Upper lobe of left lung (tissue), 6 donors: ENCODE data around the gene EXOC8. TPM values are rescaled to one million over a fixed set of nuclear protein-coding genes. Genes with fewer than 3 reads are reported as not detected.

ENCODE experiments used
- ATAC-seq, 2 donors: fragments of 200-7000 bp; cut with Tn5 transposase; one replicate each; pipeline ENCODE4 v1.9.1; 2022; ENCODE audit warnings: mild to moderate bottlenecking in 2 of 2, moderate library complexity in 2 of 2; ENCODE audit not compliant: low FRiP score in 2 of 2
- DNase-seq, 2 donors: peaks; one replicate each; pipeline ENCODE4 v3.0.0-alpha.2; 2019 to 2020
- H3K27ac ChIP-seq, 4 donors: fragments of 200-600 bp; sonication (generic); one replicate each; pipeline ENCODE4 v1.5.1; 2016 to 2019
- H3K27me3 ChIP-seq, 4 donors: fragments of 200-600 bp; sonication (generic); one replicate each; pipeline ENCODE4 v1.5.1; 2017 to 2019
- H3K36me3 ChIP-seq, 4 donors: fragments of 200-600 bp; sonication (generic); one replicate each; pipeline ENCODE4 v1.5.1; 2016 to 2019
- H3K4me1 ChIP-seq, 4 donors: fragments of 200-600 bp; sonication (generic); one replicate each; pipeline ENCODE4 v1.5.1; 2018 to 2019
- H3K4me3 ChIP-seq, 4 donors: fragments of 200-600 bp; sonication (generic); one replicate each; pipeline ENCODE4 v1.5.1; 2017 to 2019; ENCODE audit warnings: mild to moderate bottlenecking in 2 of 4, moderate library complexity in 1 of 4
- H3K9me3 ChIP-seq, 4 donors: fragments of 200-600 bp; sonication (generic); one replicate each; pipeline ENCODE4 v1.5.1; 2018 to 2019
- EP300 ChIP-seq, 4 donors: sonication (generic); formaldehyde crosslinking; IDR thresholded peaks; one replicate each; pipeline ENCODE4 v1.5.1; 2017; ENCODE audit warnings: antibody characterized with exemption in 4 of 4, control low read depth in 2 of 4
- POLR2A ChIP-seq, 4 donors: fragments of 450-650 bp; IDR thresholded peaks; one replicate each; pipeline ENCODE4 v1.5.1; 2016 to 2017; ENCODE audit warnings: antibody characterized with exemption in 4 of 4, mild to moderate bottlenecking in 2 of 4
- POLR2AphosphoS5 ChIP-seq, 2 donors: sonication (generic); formaldehyde crosslinking; IDR thresholded peaks; one replicate each; pipeline ENCODE4 v1.5.1; 2017; ENCODE audit warnings: antibody characterized with exemption in 2 of 2
- WGBS, 2 donors: methylation state at CpG; one replicate each; pipeline ENCODE4 v1.1.5; 2017 to 2018; 5-methylcytosine and 5-hydroxymethylcytosine counted together
- total RNA-seq, 6 donors: library from RNA; depleted of rRNA in 4 of 6; stranded (reverse); fragments of >200 nt in 4 of 6; gene quantifications; one replicate each; pipeline versions ENCODE4 v1.1.0 to v1.2.1, GENCODE V29; 2016 to 2021
- TF ChIP-seq, protein P1 (sequence below), 6 experiments: fragments of 450-650 bp in 4 of 6; fragments of 200-600 bp in 2 of 6; sonication (generic) in 2 of 6; IDR thresholded peaks; one replicate each; pipeline ENCODE4 v1.5.1; 2016 to 2019; ENCODE audit warnings: antibody characterized with exemption in 6 of 6
- donor health status: DM: no; HTN: no; CAD: no; lungs with moderate emphysema.
- donor health status: DM: no; HTN: yes; CAD: no; lungs with severe emphysema.

The EXOC8 gene
- total RNA-seq, 6 donors from 2014 or later, result 16.3 to 24.7 (median 17.5) TPM

DNA sequence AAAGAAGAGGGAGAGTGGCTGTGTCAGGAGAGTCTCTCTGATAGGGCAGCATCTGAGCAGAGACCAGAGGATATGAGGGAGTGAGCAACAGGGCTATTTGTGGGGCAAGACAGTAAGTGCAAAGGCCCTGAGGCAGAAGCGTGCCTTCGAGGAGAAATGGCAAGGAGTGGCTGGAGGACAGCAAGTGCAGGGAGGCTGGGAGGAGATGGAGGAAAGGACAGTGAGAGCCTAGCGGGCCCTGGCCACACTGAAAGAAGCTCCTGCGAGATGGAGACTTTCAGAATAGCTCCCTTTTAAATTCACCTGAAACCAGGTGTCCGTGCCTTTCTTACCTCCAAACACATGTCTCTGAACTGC is 25.2 kb downstream of the EXOC8 start:
- TF ChIP-seq, protein P1, sequence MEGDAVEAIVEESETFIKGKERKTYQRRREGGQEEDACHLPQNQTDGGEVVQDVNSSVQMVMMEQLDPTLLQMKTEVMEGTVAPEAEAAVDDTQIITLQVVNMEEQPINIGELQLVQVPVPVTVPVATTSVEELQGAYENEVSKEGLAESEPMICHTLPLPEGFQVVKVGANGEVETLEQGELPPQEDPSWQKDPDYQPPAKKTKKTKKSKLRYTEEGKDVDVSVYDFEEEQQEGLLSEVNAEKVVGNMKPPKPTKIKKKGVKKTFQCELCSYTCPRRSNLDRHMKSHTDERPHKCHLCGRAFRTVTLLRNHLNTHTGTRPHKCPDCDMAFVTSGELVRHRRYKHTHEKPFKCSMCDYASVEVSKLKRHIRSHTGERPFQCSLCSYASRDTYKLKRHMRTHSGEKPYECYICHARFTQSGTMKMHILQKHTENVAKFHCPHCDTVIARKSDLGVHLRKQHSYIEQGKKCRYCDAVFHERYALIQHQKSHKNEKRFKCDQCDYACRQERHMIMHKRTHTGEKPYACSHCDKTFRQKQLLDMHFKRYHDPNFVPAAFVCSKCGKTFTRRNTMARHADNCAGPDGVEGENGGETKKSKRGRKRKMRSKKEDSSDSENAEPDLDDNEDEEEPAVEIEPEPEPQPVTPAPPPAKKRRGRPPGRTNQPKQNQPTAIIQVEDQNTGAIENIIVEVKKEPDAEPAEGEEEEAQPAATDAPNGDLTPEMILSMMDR (IDR thresholded peaks at IDR 0.05), result no peak
- TF ChIP-seq EP300 (IDR thresholded peaks at IDR 0.05) (no peak), POLR2A (IDR thresholded peaks at IDR 0.05) (no peak), POLR2AphosphoS5 (IDR thresholded peaks at IDR 0.05) (no peak)
- H3K4me1 ChIP-seq, result no peaks in the 10 kb centered on the region
- H3K4me3 ChIP-seq, result no peak overlapping the region
- DNase-seq (no peak), ATAC-seq (no peak)
- H3K9me3 ChIP-seq, result no peaks in the 10 kb centered on the region
- H3K36me3 ChIP-seq, result no peaks in the 10 kb centered on the region
- no peaks in the 10 kb centered on the region for H3K27me3 ChIP-seq
- 95 to 97% methylated on average over 5 of the region's 5 CpGs for WGBS, 2 donors
- no peak overlapping the region for H3K27ac ChIP-seq

DNA sequence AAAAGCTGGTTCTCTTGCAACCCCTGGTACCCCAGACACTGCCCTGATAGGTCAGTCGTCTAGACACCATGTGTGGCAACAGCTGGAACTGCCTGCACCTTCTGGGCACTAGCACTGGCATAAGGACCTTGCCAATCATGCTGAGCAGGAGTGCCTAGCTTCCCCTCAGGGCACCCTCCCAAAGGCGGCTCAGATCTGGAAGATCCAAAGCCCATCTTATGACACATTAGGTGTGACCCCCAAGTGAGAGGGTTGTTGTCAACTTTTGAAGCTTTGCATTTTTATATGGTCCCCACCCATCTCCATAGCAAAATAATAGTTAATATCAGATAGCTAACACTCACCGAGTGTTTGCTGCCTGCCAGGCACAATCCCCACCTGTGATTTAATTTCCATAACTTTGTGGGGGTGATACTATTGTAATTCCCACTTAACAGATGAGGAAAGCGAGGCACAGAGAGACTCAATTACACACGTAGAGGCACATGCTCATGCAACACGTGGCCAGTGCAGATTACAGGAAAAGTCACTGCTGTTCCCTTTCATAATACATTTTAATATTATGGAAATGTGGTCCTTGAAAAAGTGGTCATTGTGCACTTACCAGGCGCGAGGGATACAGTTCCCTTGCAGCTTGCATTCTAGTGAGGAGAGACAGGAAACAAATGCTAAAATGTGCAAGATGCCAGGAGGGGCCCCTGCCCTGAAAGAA is 25.8 kb downstream of the EXOC8 start:
- H3K4me1 ChIP-seq, result no peaks in the 10 kb centered on the region
- 80 to 86% methylated on average over 8 of the region's 8 CpGs for WGBS, 2 donors
- ATAC-seq, result no peak
- H3K36me3 ChIP-seq, result no peaks in the 10 kb centered on the region
- H3K4me3 ChIP-seq, result no peak overlapping the region
- H3K27me3 ChIP-seq, result no peaks in the 10 kb centered on the region
- DNase-seq, result no peak
- H3K27ac ChIP-seq, result no peak overlapping the region
- H3K9me3 ChIP-seq, result no peaks in the 10 kb centered on the region
- no peak for TF ChIP-seq POLR2AphosphoS5 (IDR thresholded peaks at IDR 0.05)
- no peak for TF ChIP-seq POLR2A (IDR thresholded peaks at IDR 0.05)
- TF ChIP-seq, protein P1 (IDR thresholded peaks at IDR 0.05), result no peak
- no peak for TF ChIP-seq EP300 (IDR thresholded peaks at IDR 0.05)

DNA sequence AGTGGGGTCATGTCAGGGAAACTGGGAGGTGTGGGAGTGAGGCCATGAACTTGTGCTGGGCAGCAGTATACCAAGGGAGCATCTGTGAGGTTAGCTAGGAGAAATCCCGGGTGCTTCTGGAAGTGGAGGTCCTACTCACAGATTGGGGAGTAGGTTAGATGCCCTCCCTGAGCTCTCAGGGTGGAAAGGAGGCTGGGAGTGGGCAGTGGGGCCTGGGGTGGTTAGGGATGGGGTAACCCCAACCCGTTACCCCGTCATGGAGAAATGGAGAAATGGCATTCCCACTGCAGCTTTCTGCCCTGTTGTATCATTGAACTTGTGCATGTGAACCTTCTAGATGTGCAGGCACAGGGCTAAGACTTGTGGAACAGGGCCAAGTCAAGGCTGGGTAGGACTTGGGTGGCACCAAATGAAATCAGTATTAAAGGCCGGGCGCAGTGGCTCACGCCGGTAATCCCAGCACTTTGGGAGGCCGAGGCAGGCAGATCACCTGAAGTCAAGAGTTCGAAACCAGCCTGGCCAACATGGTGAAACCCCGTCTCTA is 27.2 kb downstream of the EXOC8 start:
- ATAC-seq (no peak), DNase-seq (no peak)
- TF ChIP-seq, protein P1 (IDR thresholded peaks at IDR 0.05), result no peak
- TF ChIP-seq EP300 (IDR thresholded peaks at IDR 0.05), result no peak
- no peak for TF ChIP-seq POLR2A (IDR thresholded peaks at IDR 0.05)
- TF ChIP-seq POLR2AphosphoS5 (IDR thresholded peaks at IDR 0.05), result no peak
- Histone ChIP-seq H3K27me3 (no peaks in the 10 kb centered on the region), H3K9me3 (no peaks in the 10 kb centered on the region), H3K27ac (no peak overlapping the region), H3K4me1 (no peaks in the 10 kb centered on the region), H3K4me3 (no peak overlapping the region), H3K36me3 (no peaks in the 10 kb centered on the region)
- WGBS, 2 donors, result 91 to 93% methylated on average over 10 of the region's 10 CpGs

DNA sequence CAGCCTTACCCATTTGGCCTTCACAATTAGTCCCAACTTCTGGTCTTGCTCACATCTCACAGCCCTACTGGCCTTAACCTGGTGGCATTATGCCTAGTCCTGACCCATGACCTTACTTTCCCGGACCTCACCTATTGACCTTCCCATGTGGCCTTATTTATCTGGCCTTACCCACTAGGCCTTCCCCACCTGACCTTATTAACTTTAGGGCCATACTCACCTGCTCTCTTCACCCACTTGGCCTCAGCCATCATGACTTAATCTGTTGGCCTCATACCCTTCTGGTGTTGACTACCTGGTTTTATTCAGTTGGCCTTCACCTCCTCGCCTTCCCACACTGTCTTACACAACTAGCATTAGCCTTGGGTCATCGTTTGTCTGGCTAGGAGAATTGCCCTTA is 35.7 kb downstream of the EXOC8 start:
- DNase-seq, result no peak
- H3K27ac ChIP-seq, result no peak overlapping the region
- no peaks in the 10 kb centered on the region for H3K27me3 ChIP-seq
- no peak overlapping the region for H3K4me3 ChIP-seq
- H3K9me3 ChIP-seq, result no peaks in the 10 kb centered on the region
- H3K4me1 ChIP-seq, result no peaks in the 10 kb centered on the region
- WGBS, 2 donors, result 92 to 93% methylated on average over 3 of the region's 3 CpGs
- TF ChIP-seq, protein P1 (IDR thresholded peaks at IDR 0.05), result no peak
- TF ChIP-seq POLR2AphosphoS5 (IDR thresholded peaks at IDR 0.05) (no peak), POLR2A (IDR thresholded peaks at IDR 0.05) (no peak), EP300 (IDR thresholded peaks at IDR 0.05) (no peak)
- H3K36me3 ChIP-seq, result no peaks in the 10 kb centered on the region
- ATAC-seq, result no peak

DNA sequence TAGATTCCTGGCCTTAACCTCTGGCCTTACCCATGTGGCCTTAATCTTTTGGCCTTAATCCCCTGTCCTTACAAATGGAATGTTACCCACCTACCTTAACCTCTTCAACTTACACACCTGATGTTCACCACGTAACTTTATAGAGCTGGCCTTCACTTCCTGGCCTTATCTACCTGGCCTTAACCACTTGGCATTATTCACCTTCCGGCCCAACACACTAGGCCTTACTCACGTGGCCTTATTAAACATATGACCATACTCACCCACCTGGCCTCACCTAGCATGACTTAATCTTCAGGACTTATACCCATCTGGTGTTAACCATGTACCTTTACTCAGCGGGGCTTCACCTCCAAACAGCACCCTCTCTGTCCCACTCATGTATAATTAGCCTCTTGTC is 41.7 kb downstream of the EXOC8 start:
- WGBS, 2 donors, result 94% methylated on average over 4 of the region's 4 CpGs
- Histone ChIP-seq H3K4me3 (no peak overlapping the region), H3K4me1 (no peaks in the 10 kb centered on the region), H3K9me3 (no peaks in the 10 kb centered on the region), H3K36me3 (no peaks in the 10 kb centered on the region), H3K27ac (no peak overlapping the region), H3K27me3 (no peaks in the 10 kb centered on the region)
- no peak for ATAC-seq
- DNase-seq, result no peak
- no peak for TF ChIP-seq EP300 (IDR thresholded peaks at IDR 0.05)
- TF ChIP-seq POLR2A (IDR thresholded peaks at IDR 0.05), result no peak
- TF ChIP-seq, protein P1 (IDR thresholded peaks at IDR 0.05), result no peak
- no peak for TF ChIP-seq POLR2AphosphoS5 (IDR thresholded peaks at IDR 0.05)
